Measurements from ENCODE around the gene CEACAM16.

The CEACAM16 gene

GRCh38 chr19:44723952-44724319 is 25.0 kb downstream of the CEACAM16 start:
- peak; percentile 49 for DNase-seq (ENCODE audit: low read depth, low spot score)

- no peak for DNase-seq (ENCODE audit: low read depth, low spot score)
These were observed 26.3 kb downstream of the CEACAM16 start for GRCh38 chr19:44725251-44725650.

- no peak for DNase-seq (ENCODE audit: low read depth, low spot score)
These were observed 26.7 kb downstream of the CEACAM16 start for GRCh38 chr19:44725684-44726083.

- DNase-seq (ENCODE audit: low read depth, low spot score): no peak
These were observed 27.5 kb downstream of the CEACAM16 start for GRCh38 chr19:44726465-44726864.

- no peak for DNase-seq (ENCODE audit: low read depth, low spot score)
These were observed 29.2 kb downstream of the CEACAM16 start for GRCh38 chr19:44728178-44728577.

- DNase-seq (ENCODE audit: low read depth, low spot score): no peak
These were observed 30.6 kb downstream of the CEACAM16 start for GRCh38 chr19:44729516-44730033.

- DNase-seq (ENCODE audit: low read depth, low spot score): no peak
These were observed 32.1 kb downstream of the CEACAM16 start for GRCh38 chr19:44731081-44731480.

GRCh38 chr19:44731622-44732021 is 32.7 kb downstream of the CEACAM16 start:
- no peak for DNase-seq (ENCODE audit: low read depth, low spot score)

GRCh38 chr19:44732235-44733014 is 33.5 kb downstream of the CEACAM16 start:
- no peak for DNase-seq (ENCODE audit: low read depth, low spot score)

- DNase-seq (ENCODE audit: low read depth, low spot score): no peak
These were observed 35.4 kb downstream of the CEACAM16 start for GRCh38 chr19:44734357-44734756.

- DNase-seq (ENCODE audit: low read depth, low spot score): no peak
These were observed 36.1 kb downstream of the CEACAM16 start for GRCh38 chr19:44735011-44735410.

- DNase-seq (ENCODE audit: low read depth, low spot score): no peak
These were observed 38.5 kb downstream of the CEACAM16 start for GRCh38 chr19:44737238-44738071.

- no peak for DNase-seq (ENCODE audit: low read depth, low spot score)
These were observed 39.2 kb downstream of the CEACAM16 start for GRCh38 chr19:44738136-44738535.

- DNase-seq (ENCODE audit: low read depth, low spot score): no peak
These were observed 39.9 kb downstream of the CEACAM16 start for GRCh38 chr19:44738603-44739558.

GRCh38 chr19:44740351-44740824 is 41.4 kb downstream of the CEACAM16 start:
- no peak for DNase-seq (ENCODE audit: low read depth, low spot score)

GRCh38 chr19:44741258-44741731 is 42.3 kb downstream of the CEACAM16 start:
- no peak for DNase-seq (ENCODE audit: low read depth, low spot score)

- DNase-seq (ENCODE audit: low read depth, low spot score): no peak
These were observed 42.9 kb downstream of the CEACAM16 start for GRCh38 chr19:44741841-44742329.

GRCh38 chr19:44742330-44743061 is 43.5 kb downstream of the CEACAM16 start:
- no peak for DNase-seq (ENCODE audit: low read depth, low spot score)

- no peak for DNase-seq (ENCODE audit: low read depth, low spot score)
These were observed 46.0 kb downstream of the CEACAM16 start for GRCh38 chr19:44744871-44745332.

- no peak for DNase-seq (ENCODE audit: low read depth, low spot score)
These were observed 46.4 kb downstream of the CEACAM16 start for GRCh38 chr19:44745341-44745831.
